Measurements from ENCODE around the gene NPEPPS. TPM values are rescaled to one million over a fixed set of nuclear protein-coding genes. Genes with fewer than 3 reads are reported as not detected.

Gene NPEPPS
- total and polyA plus RNA-seq, 3 experiments from 2014 or later: 48.9 to 101 (median 98.0) TPM

DNA sequence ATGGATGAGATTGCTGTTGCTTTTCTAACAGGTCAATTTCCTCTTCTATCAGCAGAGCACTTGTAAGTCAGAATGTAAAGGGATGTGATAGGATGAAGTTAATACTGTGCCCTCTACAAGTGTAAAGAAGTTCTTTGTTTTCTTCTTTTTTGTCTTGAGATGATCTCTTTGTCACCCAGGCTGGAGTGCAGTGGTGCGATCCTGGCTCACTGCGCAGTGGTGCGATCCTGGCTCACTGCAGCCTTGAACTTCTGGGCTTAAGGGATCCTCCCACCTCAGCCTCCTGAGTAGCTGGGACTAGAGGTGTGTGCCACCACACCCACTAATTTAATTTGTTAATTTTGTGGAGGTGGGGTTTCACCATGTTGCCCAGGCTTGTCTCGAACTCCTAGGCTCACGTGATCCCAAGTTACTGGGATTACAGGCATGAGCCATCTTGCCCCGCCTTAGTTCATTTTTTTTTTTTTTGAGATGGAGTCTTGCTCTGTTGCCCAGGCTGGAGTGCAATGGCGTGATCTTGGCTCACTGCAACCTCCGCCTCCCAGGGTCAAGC is 97.2 kb downstream of the NPEPPS start:
- H3K4me3 Mint-ChIP-seq: no peak overlapping the region
- H3K27ac Mint-ChIP-seq: peak overlapping the region in 1 of 8 donors; percentile 26
- ChIA-PET POLR2A (interaction anchor here (0.5 kb wide), 1 partner anchor 8 kb away, joined by 10 read pairs; no protein-coding TSS in a partner anchor), CTCF (interaction anchor here (1.2 to 5.2 kb wide), 3 partner anchors 12 to 73 kb away, joined by 3 to 20 read pairs (median 4); partner anchors contain the start of gene KPNB1)
- no peaks in the 10 kb centered on the region for H3K4me1 Mint-ChIP-seq
- H3K4me1 ChIP-seq (ENCODE audit: insufficient read depth, low read length): no peaks in the 10 kb centered on the region
- H3K27me3 ChIP-seq (ENCODE audit: insufficient read depth, low read length, poor library complexity, severe bottlenecking): no peaks in the 10 kb centered on the region
- no peaks in the 10 kb centered on the region for H3K9me3 Mint-ChIP-seq
- no peaks in the 10 kb centered on the region for H3K9me3 ChIP-seq (ENCODE audit: low read length)
- H3K27ac ChIP-seq (ENCODE audit: low read depth, low read length): no peak overlapping the region
- no peaks in the 10 kb centered on the region for H3K27me3 Mint-ChIP-seq
- H3K36me3 Mint-ChIP-seq: peaks cover 0 to 24% (median 0%) of the 10 kb centered on the region in 3 donors
- no peak for DNase-seq
- H3K36me3 ChIP-seq (ENCODE audit: insufficient read depth, low read length): peaks cover 3% of the 10 kb centered on the region
- no peak overlapping the region for H3K4me3 ChIP-seq (ENCODE audit: low read length)

DNA sequence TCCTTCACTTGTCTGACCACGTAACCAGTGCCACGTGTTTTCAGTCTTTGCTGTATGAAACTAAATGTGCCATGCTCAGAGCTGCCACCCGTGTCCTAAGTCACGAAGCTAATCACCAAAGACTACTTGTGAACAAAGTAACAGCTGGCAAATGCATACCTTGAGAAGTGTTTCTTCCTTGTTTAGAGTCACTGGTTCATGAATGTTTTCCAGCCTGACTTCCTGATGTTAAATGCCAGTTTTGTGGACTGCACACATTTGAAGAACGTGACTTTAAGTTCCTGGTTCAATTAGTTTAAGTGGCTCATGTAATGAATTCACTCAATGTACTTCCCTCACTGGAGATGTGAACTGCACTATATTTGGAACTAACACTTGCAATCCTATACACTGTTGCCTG is 98.9 kb downstream of the NPEPPS start:
- DNase-seq: no peak
- CTCF ChIA-PET: no interaction called here
- Histone ChIP-seq H3K27me3 (ENCODE audit: insufficient read depth, low read length, poor library complexity, severe bottlenecking) (no peaks in the 10 kb centered on the region), H3K27ac (ENCODE audit: low read depth, low read length) (no peak overlapping the region), H3K36me3 (ENCODE audit: insufficient read depth, low read length) (no peaks in the 10 kb centered on the region), H3K4me3 (ENCODE audit: low read length) (no peak overlapping the region), H3K4me1 (ENCODE audit: insufficient read depth, low read length) (no peaks in the 10 kb centered on the region), H3K9me3 (ENCODE audit: low read length) (no peaks in the 10 kb centered on the region)
- Mint-ChIP-seq H3K4me1 (no peaks in the 10 kb centered on the region), H3K27me3 (no peaks in the 10 kb centered on the region), H3K4me3 (no peak overlapping the region), H3K27ac (no peak overlapping the region), H3K36me3 (peaks cover 0 to 20% (median 2%) of the 10 kb centered on the region in 3 donors), H3K9me3 (no peaks in the 10 kb centered on the region)
- POLR2A ChIA-PET: interaction anchor here (0.8 kb wide), 1 partner anchor 19 kb away, joined by 3 read pairs; no protein-coding TSS in a partner anchor

DNA sequence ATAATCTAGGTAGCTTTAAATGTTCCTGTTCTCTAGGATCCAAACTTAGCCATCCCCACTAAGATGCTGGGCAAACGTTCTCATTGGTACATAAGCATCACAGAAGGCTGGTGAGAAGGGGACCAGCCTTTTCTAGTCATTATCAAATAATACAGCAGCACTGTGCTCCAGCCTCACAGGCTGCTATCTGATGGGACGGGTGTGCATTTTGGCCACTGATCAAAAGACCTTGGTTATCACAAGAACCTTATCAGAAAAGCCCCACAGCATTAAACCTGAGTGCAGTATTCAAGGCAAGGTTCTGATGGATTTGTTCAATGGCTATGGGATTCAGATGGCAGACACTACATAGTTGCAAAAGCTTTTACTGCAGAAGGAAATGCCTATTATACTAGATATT is 99.7 kb downstream of the NPEPPS start:
- Mint-ChIP-seq H3K4me3 (no peak overlapping the region), H3K4me1 (no peaks in the 10 kb centered on the region), H3K27me3 (no peaks in the 10 kb centered on the region), H3K36me3 (peaks cover 0 to 18% (median 2%) of the 10 kb centered on the region in 3 donors), H3K27ac (no peak overlapping the region), H3K9me3 (no peaks in the 10 kb centered on the region)
- H3K9me3 ChIP-seq (ENCODE audit: low read length): no peaks in the 10 kb centered on the region
- H3K4me3 ChIP-seq (ENCODE audit: low read length): no peak overlapping the region
- H3K4me1 ChIP-seq (ENCODE audit: insufficient read depth, low read length): no peaks in the 10 kb centered on the region
- no peak for DNase-seq
- H3K27ac ChIP-seq (ENCODE audit: low read depth, low read length): no peak overlapping the region
- ChIA-PET CTCF (no interaction called here), POLR2A (interaction anchor here (0.8 kb wide), 1 partner anchor 18 kb away, joined by 3 read pairs; no protein-coding TSS in a partner anchor)
- H3K27me3 ChIP-seq (ENCODE audit: insufficient read depth, low read length, poor library complexity, severe bottlenecking): no peaks in the 10 kb centered on the region
- H3K36me3 ChIP-seq (ENCODE audit: insufficient read depth, low read length): no peaks in the 10 kb centered on the region

DNA sequence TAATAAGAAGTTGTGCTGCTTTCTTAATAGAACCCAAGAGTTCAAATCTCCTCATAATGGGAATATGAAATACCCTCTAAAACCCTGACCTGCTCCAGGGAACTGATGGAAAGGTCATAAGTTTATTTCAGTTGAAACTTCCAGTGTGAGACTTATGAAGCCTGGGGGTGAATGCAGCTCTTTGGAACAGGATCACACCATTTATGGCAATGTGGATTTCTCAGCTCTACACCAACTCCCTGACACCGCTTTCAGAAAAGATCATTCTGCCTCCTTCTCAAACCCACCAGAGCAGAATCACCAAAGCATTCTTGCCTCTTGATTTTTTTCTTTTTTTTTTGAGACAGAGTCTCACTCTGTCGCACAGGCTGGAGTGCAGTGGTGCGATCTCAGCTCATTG is 102.1 kb downstream of the NPEPPS start:
- no peaks in the 10 kb centered on the region for H3K9me3 Mint-ChIP-seq
- no peak overlapping the region for H3K4me3 ChIP-seq (ENCODE audit: low read length)
- ChIA-PET CTCF (interaction anchor here (1.1 kb wide), 1 partner anchor 10 kb away, joined by 3 read pairs; no protein-coding TSS in a partner anchor), POLR2A (interaction anchor here (0.6 to 1.3 kb wide), 2 partner anchors 17 to 403 kb away, joined by 3 to 9 read pairs; partner anchors contain the start of gene KPNB1)
- H3K36me3 ChIP-seq (ENCODE audit: insufficient read depth, low read length): no peaks in the 10 kb centered on the region
- H3K27ac ChIP-seq (ENCODE audit: low read depth, low read length): no peak overlapping the region
- no peaks in the 10 kb centered on the region for H3K9me3 ChIP-seq (ENCODE audit: low read length)
- no peaks in the 10 kb centered on the region for H3K27me3 Mint-ChIP-seq
- no peaks in the 10 kb centered on the region for H3K27me3 ChIP-seq (ENCODE audit: insufficient read depth, low read length, poor library complexity, severe bottlenecking)
- DNase-seq: no peak
- peaks cover 0 to 22% (median 2%) of the 10 kb centered on the region in 3 donors for H3K36me3 Mint-ChIP-seq
- peaks cover 9% of the 10 kb centered on the region for H3K4me1 ChIP-seq (ENCODE audit: insufficient read depth, low read length)
- no peak overlapping the region for H3K4me3 Mint-ChIP-seq
- peaks cover 5 to 7% (median 6%) of the 10 kb centered on the region in 3 donors for H3K4me1 Mint-ChIP-seq
- no peak overlapping the region for H3K27ac Mint-ChIP-seq

DNA sequence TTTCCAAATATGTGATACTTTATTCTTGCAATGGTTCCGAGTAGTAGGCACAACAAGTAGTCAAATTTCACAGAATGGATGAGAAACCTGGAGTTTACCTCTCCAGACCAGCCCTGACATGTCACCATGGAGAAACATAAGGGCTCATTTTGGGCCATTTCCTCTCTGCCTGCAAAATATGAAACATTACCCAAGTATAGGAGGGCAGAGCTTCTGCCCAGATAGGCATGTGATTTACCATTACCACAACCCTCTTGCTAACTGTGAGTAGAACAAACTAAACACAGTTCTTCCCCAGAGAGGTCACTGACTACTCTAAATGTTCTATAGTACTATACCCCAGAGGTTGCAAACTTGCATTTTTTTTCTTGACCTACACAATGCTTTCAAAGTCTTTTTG is 103.1 kb downstream of the NPEPPS start:
- Histone ChIP-seq H3K36me3 (ENCODE audit: insufficient read depth, low read length) (no peaks in the 10 kb centered on the region), H3K4me1 (ENCODE audit: insufficient read depth, low read length) (peaks cover 9% of the 10 kb centered on the region), H3K4me3 (ENCODE audit: low read length) (no peak overlapping the region), H3K27me3 (ENCODE audit: insufficient read depth, low read length, poor library complexity, severe bottlenecking) (no peaks in the 10 kb centered on the region), H3K9me3 (ENCODE audit: low read length) (no peaks in the 10 kb centered on the region), H3K27ac (ENCODE audit: low read depth, low read length) (no peak overlapping the region)
- Mint-ChIP-seq H3K36me3 (peaks cover 0 to 24% (median 2%) of the 10 kb centered on the region in 3 donors), H3K4me3 (no peak overlapping the region), H3K27me3 (no peaks in the 10 kb centered on the region), H3K9me3 (no peaks in the 10 kb centered on the region), H3K4me1 (peaks cover 5 to 7% (median 6%) of the 10 kb centered on the region in 3 donors), H3K27ac (no peak overlapping the region)
- ChIA-PET POLR2A (interaction anchor here (1.3 kb wide), 1 partner anchor 16 kb away, joined by 9 read pairs; the partner anchor contains the start of gene KPNB1), CTCF (interaction anchor here (1.1 kb wide), 2 partner anchors 9 to 168 kb away, joined by 3 read pairs; no protein-coding TSS in a partner anchor)
- DNase-seq: no peak

DNA sequence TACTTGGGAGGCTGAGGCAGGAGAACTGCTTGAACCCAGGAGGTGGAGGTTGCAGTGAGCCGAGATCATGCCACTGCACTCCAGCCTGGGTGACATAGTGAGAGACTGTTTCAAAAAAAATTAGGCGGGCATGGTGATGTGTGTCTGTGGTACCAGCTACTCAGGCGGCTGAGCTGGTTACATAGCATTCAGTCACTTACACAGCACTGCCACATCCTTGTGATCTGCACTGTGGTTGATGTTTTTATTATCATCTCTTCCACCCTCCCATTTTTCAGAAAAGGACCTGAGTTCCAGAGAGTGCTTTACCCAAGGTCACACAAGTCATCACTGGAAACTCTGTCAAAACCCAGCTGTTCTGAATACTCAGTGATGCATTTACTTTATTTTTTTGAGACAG is 104.0 kb downstream of the NPEPPS start:
- H3K27me3 Mint-ChIP-seq: no peaks in the 10 kb centered on the region
- CTCF ChIA-PET: interaction anchor here (1.1 kb wide), 1 partner anchor 167 kb away, joined by 3 read pairs; no protein-coding TSS in a partner anchor

DNA sequence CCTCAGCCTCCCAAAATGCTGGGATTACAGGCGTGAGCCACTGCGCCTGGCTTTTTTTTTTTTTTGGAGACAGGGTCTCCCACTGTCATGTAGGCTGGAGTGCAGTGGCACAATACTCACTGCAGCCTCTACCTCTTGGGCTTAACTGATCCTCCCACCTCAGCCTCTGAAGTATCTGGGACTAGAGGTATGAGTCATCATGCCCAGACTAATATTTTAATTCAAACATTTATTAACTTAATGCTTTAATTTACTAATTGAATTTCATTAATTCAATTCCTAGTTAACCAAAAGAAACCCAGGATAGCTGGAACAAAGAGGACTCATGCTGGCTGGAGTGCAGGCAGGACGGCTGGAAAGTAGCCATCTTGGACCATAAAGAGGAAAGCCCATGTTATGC is 104.8 kb downstream of the NPEPPS start:
- Histone ChIP-seq H3K27ac (ENCODE audit: low read depth, low read length) (no peak overlapping the region), H3K27me3 (ENCODE audit: insufficient read depth, low read length, poor library complexity, severe bottlenecking) (no peaks in the 10 kb centered on the region), H3K4me1 (ENCODE audit: insufficient read depth, low read length) (peaks cover 9% of the 10 kb centered on the region), H3K4me3 (ENCODE audit: low read length) (no peak overlapping the region), H3K9me3 (ENCODE audit: low read length) (no peaks in the 10 kb centered on the region), H3K36me3 (ENCODE audit: insufficient read depth, low read length) (no peaks in the 10 kb centered on the region)
- no peak for DNase-seq
- Mint-ChIP-seq H3K4me3 (no peak overlapping the region), H3K4me1 (peaks cover 5 to 7% (median 6%) of the 10 kb centered on the region in 3 donors), H3K27ac (no peak overlapping the region), H3K27me3 (no peaks in the 10 kb centered on the region), H3K9me3 (no peaks in the 10 kb centered on the region), H3K36me3 (peaks cover 0 to 25% (median 2%) of the 10 kb centered on the region in 3 donors)
- POLR2A ChIA-PET: no interaction called here
- CTCF ChIA-PET: no interaction called here

More for the DNA sequence above, 104.0 kb downstream of the NPEPPS start:
- peaks cover 9% of the 10 kb centered on the region for H3K4me1 ChIP-seq (ENCODE audit: insufficient read depth, low read length)
- no peak for DNase-seq
- H3K9me3 ChIP-seq (ENCODE audit: low read length): no peaks in the 10 kb centered on the region
- H3K36me3 ChIP-seq (ENCODE audit: insufficient read depth, low read length): no peaks in the 10 kb centered on the region
- POLR2A ChIA-PET: no interaction called here
- H3K27me3 ChIP-seq (ENCODE audit: insufficient read depth, low read length, poor library complexity, severe bottlenecking): no peaks in the 10 kb centered on the region
- no peaks in the 10 kb centered on the region for H3K9me3 Mint-ChIP-seq
- H3K27ac ChIP-seq (ENCODE audit: low read depth, low read length): no peak overlapping the region
- no peak overlapping the region for H3K4me3 ChIP-seq (ENCODE audit: low read length)
- no peak overlapping the region for H3K4me3 Mint-ChIP-seq
- H3K36me3 Mint-ChIP-seq: peaks cover 0 to 23% (median 2%) of the 10 kb centered on the region in 3 donors
- H3K27ac Mint-ChIP-seq: no peak overlapping the region
- peaks cover 5 to 7% (median 6%) of the 10 kb centered on the region in 3 donors for H3K4me1 Mint-ChIP-seq

DNA sequence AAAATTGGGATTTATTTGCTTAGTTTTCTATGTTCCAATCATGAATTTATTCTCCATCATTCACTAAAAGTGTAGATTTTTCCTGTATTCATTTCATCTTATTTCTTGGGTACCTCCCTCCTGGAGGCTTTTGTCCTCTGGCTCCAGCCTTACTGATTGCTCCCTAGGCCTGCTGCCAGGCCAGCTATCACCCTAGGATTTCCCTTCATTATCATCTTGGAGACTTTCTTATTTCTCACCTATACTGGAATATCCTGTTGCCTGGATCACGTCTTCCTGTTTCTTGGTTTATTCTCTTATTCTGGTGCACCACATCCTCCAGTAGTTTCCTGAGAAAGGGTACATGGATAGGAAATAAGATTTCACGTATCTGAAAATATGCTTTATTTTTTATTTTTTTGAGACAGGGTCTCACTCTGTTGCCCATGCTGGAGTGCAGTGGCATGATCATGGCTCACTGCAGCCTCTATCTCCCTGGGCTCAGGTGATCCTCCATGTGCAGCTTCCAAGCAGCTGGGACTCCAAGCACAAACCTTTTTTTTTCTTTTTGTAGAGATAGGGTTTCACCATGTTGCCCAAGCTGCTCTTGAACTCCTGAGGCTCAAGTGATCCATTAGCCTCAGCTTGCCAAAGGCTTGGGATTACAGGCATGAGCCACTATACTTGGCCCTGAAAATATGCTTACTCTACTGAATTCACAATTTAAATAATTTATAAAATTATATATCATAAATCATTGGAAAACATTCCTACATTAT is 105.5 kb downstream of the NPEPPS start:
- no peaks in the 10 kb centered on the region for H3K27me3 Mint-ChIP-seq
- H3K9me3 Mint-ChIP-seq: no peaks in the 10 kb centered on the region
- H3K4me1 Mint-ChIP-seq: peaks cover 5 to 7% (median 6%) of the 10 kb centered on the region in 3 donors
- ChIA-PET CTCF (no interaction called here), POLR2A (no interaction called here)
- peak overlapping the region in 1 of 8 donors; percentile 38 for H3K27ac Mint-ChIP-seq
- no peaks in the 10 kb centered on the region for H3K36me3 ChIP-seq (ENCODE audit: insufficient read depth, low read length)
- peaks cover 0 to 21% (median 2%) of the 10 kb centered on the region in 3 donors for H3K36me3 Mint-ChIP-seq
- H3K27me3 ChIP-seq (ENCODE audit: insufficient read depth, low read length, poor library complexity, severe bottlenecking): no peaks in the 10 kb centered on the region
- no peak for DNase-seq
- H3K9me3 ChIP-seq (ENCODE audit: low read length): no peaks in the 10 kb centered on the region
- no peak overlapping the region for H3K4me3 Mint-ChIP-seq
- no peak overlapping the region for H3K27ac ChIP-seq (ENCODE audit: low read depth, low read length)
- peaks cover 9% of the 10 kb centered on the region for H3K4me1 ChIP-seq (ENCODE audit: insufficient read depth, low read length)
- no peak overlapping the region for H3K4me3 ChIP-seq (ENCODE audit: low read length)
